ENCODE results near the gene TRMT2B.

- TF ChIP-seq CTCF (IDR thresholded peaks at IDR 0.05) (no peak), POLR2A (IDR thresholded peaks at IDR 0.05) (no peak)
These were observed 42.8 kb downstream of the TRMT2B start for GRCh38 chrX:101009090-101009489.

Data from testis (tissue), 2 donors.